Measurements from ENCODE around the gene ATG16L2.
"Not testable (repeated sequence)": the region's sequence is repeated elsewhere in the genome, so short reads cannot be mapped to it uniquely, and the experiment has no call there.

ATG16L2 gene

GRCh38 chr11:72808331-72808798 lies 5.8 kb upstream of the ATG16L2 start:
- H3K79me2 ChIP-seq = no peaks in the 10 kb centered on the region
- H3K36me3 ChIP-seq (ENCODE audit: control insufficient read depth, insufficient read depth, low read length) = no peaks in the 10 kb centered on the region
- H3K27ac ChIP-seq = no peak overlapping the region
- H2AFZ ChIP-seq = no peak overlapping the region
- peaks cover 6% of the 10 kb centered on the region for H3K4me1 ChIP-seq
- no peak overlapping the region for H3K9ac ChIP-seq
- H3K27me3 ChIP-seq (ENCODE audit: control insufficient read depth, insufficient read depth, low read length) = no peaks in the 10 kb centered on the region
- TF ChIP-seq, protein P1, sequence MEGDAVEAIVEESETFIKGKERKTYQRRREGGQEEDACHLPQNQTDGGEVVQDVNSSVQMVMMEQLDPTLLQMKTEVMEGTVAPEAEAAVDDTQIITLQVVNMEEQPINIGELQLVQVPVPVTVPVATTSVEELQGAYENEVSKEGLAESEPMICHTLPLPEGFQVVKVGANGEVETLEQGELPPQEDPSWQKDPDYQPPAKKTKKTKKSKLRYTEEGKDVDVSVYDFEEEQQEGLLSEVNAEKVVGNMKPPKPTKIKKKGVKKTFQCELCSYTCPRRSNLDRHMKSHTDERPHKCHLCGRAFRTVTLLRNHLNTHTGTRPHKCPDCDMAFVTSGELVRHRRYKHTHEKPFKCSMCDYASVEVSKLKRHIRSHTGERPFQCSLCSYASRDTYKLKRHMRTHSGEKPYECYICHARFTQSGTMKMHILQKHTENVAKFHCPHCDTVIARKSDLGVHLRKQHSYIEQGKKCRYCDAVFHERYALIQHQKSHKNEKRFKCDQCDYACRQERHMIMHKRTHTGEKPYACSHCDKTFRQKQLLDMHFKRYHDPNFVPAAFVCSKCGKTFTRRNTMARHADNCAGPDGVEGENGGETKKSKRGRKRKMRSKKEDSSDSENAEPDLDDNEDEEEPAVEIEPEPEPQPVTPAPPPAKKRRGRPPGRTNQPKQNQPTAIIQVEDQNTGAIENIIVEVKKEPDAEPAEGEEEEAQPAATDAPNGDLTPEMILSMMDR (IDR thresholded peaks at IDR 0.05) = no peak
- H3K4me2 ChIP-seq (ENCODE audit: low read length) = no peak overlapping the region
- no peaks in the 10 kb centered on the region for H3K9me3 ChIP-seq (ENCODE audit: control insufficient read depth, low read length)
- no peak overlapping the region for H3K4me3 ChIP-seq (ENCODE audit: low read depth, low read length)

DNA sequence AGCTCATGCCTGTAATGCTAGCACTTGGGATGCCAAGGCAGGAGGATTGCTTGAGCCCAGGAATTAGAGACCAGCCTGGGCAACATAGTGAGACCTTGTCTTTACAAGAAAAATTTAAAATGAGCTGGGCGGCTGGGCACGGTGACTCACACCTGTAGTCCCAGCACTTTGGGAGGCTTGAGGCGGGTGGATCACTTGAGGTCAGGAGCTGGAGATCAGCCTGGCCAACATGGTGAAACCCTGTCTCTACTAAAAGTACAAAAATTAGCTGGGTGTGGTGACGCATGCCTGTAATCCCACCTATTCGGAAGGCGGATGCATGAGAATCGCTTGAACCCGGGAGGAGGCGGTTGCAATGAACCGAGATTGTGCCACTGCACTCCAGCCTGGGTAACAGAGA lies 2.5 kb upstream of the ATG16L2 start:
- H3K27me3 ChIP-seq (ENCODE audit: control insufficient read depth, insufficient read depth, low read length); H3K4me2 ChIP-seq (ENCODE audit: low read length); H2AFZ ChIP-seq; H3K27ac ChIP-seq; H3K9me3 ChIP-seq (ENCODE audit: control insufficient read depth, low read length); H3K4me3 ChIP-seq (ENCODE audit: low read depth, low read length); H3K9ac ChIP-seq; H3K79me2 ChIP-seq; H3K36me3 ChIP-seq (ENCODE audit: control insufficient read depth, insufficient read depth, low read length); H3K4me1 ChIP-seq: not testable (repeated sequence)

DNA sequence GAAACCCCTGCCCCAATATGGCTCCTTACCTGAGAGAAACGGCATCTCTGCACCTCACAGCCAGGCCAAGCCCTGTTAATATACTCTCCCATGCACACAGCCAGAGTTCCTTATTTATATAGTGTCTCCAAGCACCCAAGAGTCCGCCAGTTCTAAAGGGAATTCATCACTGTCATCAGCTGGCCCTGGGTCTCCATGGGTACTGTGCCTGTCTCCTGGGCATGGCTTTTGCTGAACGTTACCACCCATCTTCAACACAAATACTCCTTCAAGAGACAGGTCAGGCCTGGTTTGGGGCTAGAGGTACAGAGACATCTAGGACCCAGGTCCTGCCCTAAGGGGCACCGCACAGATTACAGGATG lies 1.6 kb upstream of the ATG16L2 start:
- Histone ChIP-seq H3K79me2 (no peaks in the 10 kb centered on the region), H3K9me3 (ENCODE audit: control insufficient read depth, low read length) (no peaks in the 10 kb centered on the region), H3K27ac (no peak overlapping the region), H3K4me1 (peaks cover 7% of the 10 kb centered on the region), H3K27me3 (ENCODE audit: control insufficient read depth, insufficient read depth, low read length) (no peaks in the 10 kb centered on the region), H2AFZ (peak overlapping the region; percentile 38), H3K36me3 (ENCODE audit: control insufficient read depth, insufficient read depth, low read length) (no peaks in the 10 kb centered on the region), H3K9ac (no peak overlapping the region), H3K4me2 (ENCODE audit: low read length) (peak overlapping the region; percentile 49), H3K4me3 (ENCODE audit: low read depth, low read length) (peak overlapping the region; percentile 22)
- TF ChIP-seq, protein P1 (IDR thresholded peaks at IDR 0.05) = no peak

GRCh38 chr11:72812967-72813739 lies 1.1 kb upstream of the ATG16L2 start:
- TF ChIP-seq, protein P1 (IDR thresholded peaks at IDR 0.05) = peak; percentile 17

GRCh38 chr11:72813740-72814285 lies 398 bp upstream of the ATG16L2 start:
- peak overlapping the region; percentile 83 for H3K4me3 ChIP-seq (ENCODE audit: low read depth, low read length)
- peak overlapping the region; percentile 80 for H3K9ac ChIP-seq
- peaks cover 7% of the 10 kb centered on the region for H3K4me1 ChIP-seq
- H3K4me2 ChIP-seq (ENCODE audit: low read length) = peak overlapping the region; percentile 92
- H3K9me3 ChIP-seq (ENCODE audit: control insufficient read depth, low read length) = no peaks in the 10 kb centered on the region
- peak overlapping the region; percentile 87 for H2AFZ ChIP-seq
- TF ChIP-seq, protein P1 (IDR thresholded peaks at IDR 0.05) = no peak
- no peaks in the 10 kb centered on the region for H3K27me3 ChIP-seq (ENCODE audit: control insufficient read depth, insufficient read depth, low read length)
- H3K27ac ChIP-seq = peak overlapping the region; percentile 89
- no peaks in the 10 kb centered on the region for H3K36me3 ChIP-seq (ENCODE audit: control insufficient read depth, insufficient read depth, low read length)
- no peaks in the 10 kb centered on the region for H3K79me2 ChIP-seq

More at GRCh38 chr11:72812967-72813739, 1.1 kb upstream of the ATG16L2 start:
- no peaks in the 10 kb centered on the region for H3K9me3 ChIP-seq (ENCODE audit: control insufficient read depth, low read length)
- peak overlapping the region; percentile 87 for H2AFZ ChIP-seq
- H3K4me3 ChIP-seq (ENCODE audit: low read depth, low read length) = peak overlapping the region; percentile 83
- no peaks in the 10 kb centered on the region for H3K36me3 ChIP-seq (ENCODE audit: control insufficient read depth, insufficient read depth, low read length)
- H3K79me2 ChIP-seq = no peaks in the 10 kb centered on the region
- no peak overlapping the region for H3K9ac ChIP-seq
- H3K27ac ChIP-seq = peak overlapping the region; percentile 89
- H3K4me1 ChIP-seq = peaks cover 7% of the 10 kb centered on the region
- H3K4me2 ChIP-seq (ENCODE audit: low read length) = peak overlapping the region; percentile 92
- H3K27me3 ChIP-seq (ENCODE audit: control insufficient read depth, insufficient read depth, low read length) = no peaks in the 10 kb centered on the region
